Astrocyte (in vitro differentiated cells and primary cell): ENCODE results near the gene PPM1K. TPM values are rescaled to one million over a fixed set of nuclear protein-coding genes. Genes with fewer than 3 reads are reported as not detected.

Experiments
- DNase-seq: peaks from one replicate; pipeline ENCODE4 v3.0.0-alpha.2; 2010; ENCODE audit warnings: low read depth
- FAIRE-seq: peaks from 2 replicates; lab custom pipeline; 2011; peaks lifted over from hg19 to GRCh38; lab: Jason Lieb, UNC
- H2AFZ ChIP-seq: 2 replicates; pipeline ENCODE4 v1.6.0; 2012; ENCODE audit warnings: low read depth, low read length, inconsistent platforms
- H3K27ac ChIP-seq: 2 replicates; pipeline ENCODE4 v1.5.1; 2011; ENCODE audit warnings: low read depth, low read length, inconsistent platforms
- H3K27me3 ChIP-seq: 2 replicates; pipeline ENCODE4 v1.6.0; 2011; ENCODE audit warnings: low read length, inconsistent platforms; ENCODE audit not compliant: insufficient read depth
- H3K36me3 ChIP-seq: 2 replicates; pipeline ENCODE4 v1.5.1; 2011; ENCODE audit warnings: low read length, inconsistent platforms; ENCODE audit not compliant: insufficient read depth
- H3K4me1 ChIP-seq: 2 replicates; pipeline ENCODE4 v1.5.1; 2011; ENCODE audit warnings: low read length, inconsistent platforms; ENCODE audit not compliant: insufficient read depth
- H3K4me2 ChIP-seq: 2 replicates; pipeline ENCODE4 v1.6.0; 2012; ENCODE audit warnings: low read length, inconsistent platforms
- H3K4me3 ChIP-seq: 2 replicates; pipeline ENCODE4 v1.5.1; 2011; ENCODE audit warnings: low read depth, mild to moderate bottlenecking, low read length, inconsistent platforms; ENCODE audit not compliant: insufficient read depth
- H3K79me2 ChIP-seq: 2 replicates; pipeline ENCODE4 v1.6.0; 2012; ENCODE audit warnings: mild to moderate bottlenecking, low read length, inconsistent platforms; ENCODE audit not compliant: insufficient read depth
- H3K9ac ChIP-seq: 2 replicates; pipeline ENCODE4 v1.6.0; 2012; ENCODE audit warnings: mild to moderate bottlenecking, low read length, inconsistent platforms
- H3K9me3 ChIP-seq: 2 replicates; pipeline ENCODE4 v1.5.1; 2012; ENCODE audit warnings: low read depth, mild to moderate bottlenecking, low read length, inconsistent platforms; ENCODE audit not compliant: insufficient read depth
- H4K20me1 ChIP-seq: 2 replicates; pipeline ENCODE4 v1.6.0; 2012; ENCODE audit warnings: low read length, inconsistent platforms; ENCODE audit not compliant: insufficient read depth
- H3K27ac Mint-ChIP-seq: one replicate; pipeline ENCODE4 v1.8.0; 2021; ENCODE audit warnings: mild to moderate bottlenecking, mixed read lengths; ENCODE audit not compliant: unreplicated experiment
- H3K27me3 Mint-ChIP-seq: one replicate; pipeline ENCODE4 v1.8.0; 2021; ENCODE audit warnings: low read depth, mixed read lengths; ENCODE audit not compliant: unreplicated experiment
- H3K36me3 Mint-ChIP-seq: one replicate; pipeline ENCODE4 v1.8.0; 2021; ENCODE audit warnings: low read depth, mixed read lengths; ENCODE audit not compliant: unreplicated experiment
- H3K4me1 Mint-ChIP-seq: one replicate; pipeline ENCODE4 v1.8.0; 2021; ENCODE audit warnings: low read depth, mixed read lengths; ENCODE audit not compliant: unreplicated experiment
- H3K4me3 Mint-ChIP-seq: one replicate; pipeline ENCODE4 v1.8.0; 2021; ENCODE audit warnings: mild to moderate bottlenecking, moderate library complexity, mixed read lengths; ENCODE audit not compliant: unreplicated experiment
- H3K9me3 Mint-ChIP-seq: one replicate; pipeline ENCODE4 v1.8.0; 2021; ENCODE audit warnings: mild to moderate bottlenecking, mixed read lengths; ENCODE audit not compliant: unreplicated experiment
- CTCF ChIP-seq: IDR thresholded peaks from 2 replicates; pipeline ENCODE4 v1.5.1; 2011; ENCODE audit warnings: low read depth, mild to moderate bottlenecking, inconsistent platforms, low read length, moderate library complexity; ENCODE audit not compliant: insufficient read depth
- EZH2 ChIP-seq: IDR thresholded peaks from 2 replicates; pipeline ENCODE4 v1.6.1; 2012; ENCODE audit warnings: mild to moderate bottlenecking, low read length, inconsistent platforms; ENCODE audit not compliant: insufficient read depth
- total RNA-seq: library from RNA; stranded (reverse); gene quantifications from 2 replicates; pipeline ENCODE4 v1.2.1, GENCODE V29; 2021

Gene PPM1K
- total RNA-seq, 1 donor from 2014 or later: 39.9 TPM

- no peaks in the 10 kb centered on the region for H3K4me1 Mint-ChIP-seq
- H3K27ac ChIP-seq: no peak overlapping the region
- no peak for FAIRE-seq
These were observed 12.3 kb upstream of the PPM1K start for GRCh38 chr4:88296413-88297211.

DNA sequence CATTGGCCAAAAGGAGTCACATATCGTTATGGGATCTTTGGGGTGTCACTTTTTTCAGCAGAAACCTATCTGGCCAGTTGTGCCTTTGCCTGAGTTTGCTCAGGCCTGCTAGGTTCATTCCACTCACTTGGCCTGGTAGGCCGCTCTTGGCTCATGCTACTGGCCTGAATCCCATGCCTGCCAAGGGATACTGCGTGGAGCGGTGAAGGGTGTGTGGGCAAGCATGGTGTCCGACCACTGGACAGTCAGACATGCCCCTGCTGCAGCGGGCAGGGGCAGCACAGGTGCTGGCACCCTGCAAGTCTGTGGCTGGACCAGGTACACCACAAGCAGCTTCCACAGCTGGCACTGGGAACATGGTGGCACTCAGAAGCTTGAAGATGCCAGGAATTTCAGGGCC is 11.3 kb upstream of the PPM1K start:
- H3K4me1 ChIP-seq: no peaks in the 10 kb centered on the region
- TF ChIP-seq EZH2: no peak
- TF ChIP-seq CTCF: no peak
- H4K20me1 ChIP-seq: no peaks in the 10 kb centered on the region
- H3K4me3 ChIP-seq: no peak overlapping the region
- no peak overlapping the region for H3K9ac ChIP-seq
- Mint-ChIP-seq H3K4me3 (no peak overlapping the region), H3K4me1 (no peaks in the 10 kb centered on the region), H3K27me3 (no peaks in the 10 kb centered on the region), H3K9me3 (no peaks in the 10 kb centered on the region), H3K36me3 (peaks cover 2% of the 10 kb centered on the region), H3K27ac (no peak overlapping the region)
- no peaks in the 10 kb centered on the region for H3K27me3 ChIP-seq
- no peak overlapping the region for H3K27ac ChIP-seq
- H3K36me3 ChIP-seq: no peaks in the 10 kb centered on the region
- no peaks in the 10 kb centered on the region for H3K9me3 ChIP-seq
- DNase-seq (no peak), FAIRE-seq (no peak)
- no peak overlapping the region for H3K4me2 ChIP-seq
- no peak overlapping the region for H2AFZ ChIP-seq
- no peaks in the 10 kb centered on the region for H3K79me2 ChIP-seq

More at GRCh38 chr4:88296413-88297211, 12.3 kb upstream of the PPM1K start:
- no peak overlapping the region for H3K9ac ChIP-seq
- Mint-ChIP-seq H3K4me3 (no peak overlapping the region), H3K27me3 (no peaks in the 10 kb centered on the region), H3K9me3 (no peaks in the 10 kb centered on the region), H3K27ac (no peak overlapping the region), H3K36me3 (peaks cover 2% of the 10 kb centered on the region)
- no peak overlapping the region for H2AFZ ChIP-seq
- no peaks in the 10 kb centered on the region for H3K9me3 ChIP-seq
- no peaks in the 10 kb centered on the region for H3K4me1 ChIP-seq
- DNase-seq: no peak
- TF ChIP-seq EZH2 (no peak), CTCF (no peak)
- no peaks in the 10 kb centered on the region for H3K79me2 ChIP-seq
- H3K4me2 ChIP-seq: no peak overlapping the region
- no peaks in the 10 kb centered on the region for H4K20me1 ChIP-seq
- H3K4me3 ChIP-seq: no peak overlapping the region
- H3K27me3 ChIP-seq: no peaks in the 10 kb centered on the region
- H3K36me3 ChIP-seq: no peaks in the 10 kb centered on the region

GRCh38 chr4:88291003-88291402 is 6.6 kb upstream of the PPM1K start:
- DNase-seq (peak; percentile 35), FAIRE-seq (peak; percentile 41)
- H3K4me2 ChIP-seq: peak overlapping the region; percentile 35
- H4K20me1 ChIP-seq: no peaks in the 10 kb centered on the region
- Mint-ChIP-seq H3K9me3 (no peaks in the 10 kb centered on the region), H3K27me3 (no peaks in the 10 kb centered on the region), H3K36me3 (no peaks in the 10 kb centered on the region), H3K4me1 (peaks cover 6% of the 10 kb centered on the region), H3K27ac (no peak overlapping the region), H3K4me3 (no peak overlapping the region)
- H3K4me1 ChIP-seq: no peaks in the 10 kb centered on the region
- peak overlapping the region; percentile 44 for H2AFZ ChIP-seq
- no peaks in the 10 kb centered on the region for H3K9me3 ChIP-seq
- no peak for TF ChIP-seq EZH2
- TF ChIP-seq CTCF: no peak
- no peaks in the 10 kb centered on the region for H3K27me3 ChIP-seq
- H3K27ac ChIP-seq: no peak overlapping the region
- H3K4me3 ChIP-seq: no peak overlapping the region
- no peaks in the 10 kb centered on the region for H3K79me2 ChIP-seq
- no peaks in the 10 kb centered on the region for H3K36me3 ChIP-seq
- no peak overlapping the region for H3K9ac ChIP-seq
